IMR-90 (cell line): ENCODE measurements around the gene SREBF2. TPM values are rescaled to one million over a fixed set of nuclear protein-coding genes. Genes with fewer than 3 reads are reported as not detected.

Experiments
- ATAC-seq: fragments of 200-7000 bp; cut with Tn5 transposase; 2 replicates; pipeline ENCODE4 v1.9.1; 2020; ENCODE audit warnings: low read depth, mild to moderate bottlenecking, moderate library complexity
- BruUV-seq: library from RNA; stranded (reverse); fragments of 400-500 nt; replicated peaks from 2 replicates; lab custom pipeline; 2021; lab: Mats Ljungman, UMichigan
- CTCF ChIA-PET: fragments of 300-600 bp; formaldehyde crosslinking; extraction: SDS; loops from one replicate; lab custom pipeline; 2021; ENCODE audit warnings: antibody characterized with exemption; lab: Yijun Ruan, JAX
- POLR2A ChIA-PET: fragments of 300-600 bp; sonication (Branson Sonifier 250); formaldehyde crosslinking; loops from one replicate; lab custom pipeline; 2022; ENCODE audit warnings: antibody characterized with exemption; ENCODE audit not compliant: unreplicated experiment; lab: Charles Lee
- DNase-seq: peaks from one replicate; pipeline ENCODE4 v3.0.0; 2013
- H2AFZ ChIP-seq: replicated peaks from 2 replicates; pipeline ENCODE3; 2013; ENCODE audit warnings: low read length, mild to moderate bottlenecking; ENCODE audit not compliant: poor library complexity
- H2AK5ac ChIP-seq: 2 replicates; pipeline ENCODE4 v1.6.1; 2013; ENCODE audit warnings: low read depth, low read length, inconsistent platforms
- H2AK9ac ChIP-seq: replicated peaks from 2 replicates; pipeline ENCODE3; 2013; ENCODE audit warnings: mild to moderate bottlenecking, low read depth, low read length, moderate library complexity; ENCODE audit not compliant: poor library complexity
- H2BK120ac ChIP-seq: 2 replicates; pipeline ENCODE4 v1.6.1; 2013; ENCODE audit warnings: low read depth, low read length, inconsistent platforms
- H2BK15ac ChIP-seq: 3 replicates; pipeline ENCODE4 v1.6.1; 2013; ENCODE audit warnings: low read depth, low read length, inconsistent platforms
- H2BK20ac ChIP-seq: 2 replicates; pipeline ENCODE4 v1.6.1; 2013; ENCODE audit warnings: low read depth, mild to moderate bottlenecking, inconsistent platforms, low read length, moderate library complexity
- H2BK5ac ChIP-seq: 2 replicates; pipeline ENCODE4 v1.6.1; 2013; ENCODE audit warnings: mild to moderate bottlenecking, low read depth, low read length, inconsistent platforms; ENCODE audit not compliant: poor library complexity, severe bottlenecking
- H3K14ac ChIP-seq: replicated peaks from 2 replicates; pipeline ENCODE4 v1.6.1; 2013; ENCODE audit warnings: low read depth, low read length, inconsistent platforms
- H3K18ac ChIP-seq: 2 replicates; pipeline ENCODE4 v1.6.1; 2013; ENCODE audit warnings: low read depth, low read length, control low read depth
- H3K23ac ChIP-seq: 2 replicates; pipeline ENCODE4 v1.6.1; 2013; ENCODE audit warnings: low read depth, low read length, inconsistent platforms
- H3K27ac ChIP-seq: 2 replicates; pipeline ENCODE4 v1.5.1; 2013; ENCODE audit warnings: mild to moderate bottlenecking, control low read depth, low read length; ENCODE audit not compliant: insufficient read depth
- H3K27me3 ChIP-seq: 2 replicates; pipeline ENCODE4 v1.6.1; 2013; ENCODE audit warnings: low read length; ENCODE audit not compliant: control insufficient read depth, insufficient read depth
- H3K36me3 ChIP-seq: 2 replicates; pipeline ENCODE4 v1.6.1; 2013; ENCODE audit warnings: low read length, mixed read lengths; ENCODE audit not compliant: control insufficient read depth, insufficient read depth
- H3K4ac ChIP-seq: 2 replicates; pipeline ENCODE4 v1.6.1; 2013; ENCODE audit warnings: low read depth, low read length, inconsistent platforms
- H3K4me1 ChIP-seq: 2 replicates; pipeline ENCODE4 v1.6.1; 2013; ENCODE audit warnings: low read length, mixed read lengths; ENCODE audit not compliant: control insufficient read depth, insufficient read depth
- H3K4me2 ChIP-seq: 2 replicates; pipeline ENCODE4 v1.6.1; 2013; ENCODE audit warnings: low read depth, mild to moderate bottlenecking, control low read depth, low read length, moderate library complexity
- H3K4me3 ChIP-seq: 2 replicates; pipeline ENCODE4 v1.5.1; 2013; ENCODE audit warnings: low read depth, mild to moderate bottlenecking, control low read depth, low read length, moderate library complexity; ENCODE audit not compliant: insufficient read depth
- H3K56ac ChIP-seq: 2 replicates; pipeline ENCODE4 v1.6.1; 2013; ENCODE audit warnings: low read length, inconsistent platforms; ENCODE audit not compliant: insufficient read depth; ENCODE audit errors: extremely low read depth
- H3K79me1 ChIP-seq, 2 experiments: 2 replicates each; pipeline ENCODE4 v1.6.1; 2013; ENCODE audit warnings: low read length in 2 of 2, inconsistent platforms in 1 of 2, low read depth in 1 of 2
- H3K9ac ChIP-seq: 2 replicates; pipeline ENCODE4 v1.6.1; 2013; ENCODE audit warnings: low read depth, low read length, control low read depth
- H3K9me1 ChIP-seq: 2 replicates; pipeline ENCODE4 v1.6.1; 2013; ENCODE audit warnings: low read length, inconsistent platforms; ENCODE audit not compliant: insufficient read depth
- H3K9me3 ChIP-seq: 2 replicates; pipeline ENCODE4 v1.6.1; 2013; ENCODE audit warnings: low read length; ENCODE audit not compliant: control insufficient read depth, insufficient read depth
- H4K20me1 ChIP-seq: 2 replicates; pipeline ENCODE4 v1.6.1; 2013; ENCODE audit warnings: low read length, inconsistent platforms; ENCODE audit not compliant: insufficient read depth
- H4K5ac ChIP-seq: 2 replicates; pipeline ENCODE4 v1.6.1; 2013; ENCODE audit warnings: mild to moderate bottlenecking, low read depth, low read length, control low read depth
- H4K8ac ChIP-seq, 2 experiments: 2 replicates each; pipeline ENCODE4 v1.6.1; 2013; ENCODE audit warnings: low read depth in 2 of 2, low read length in 2 of 2, control low read depth in 1 of 2, inconsistent platforms in 1 of 2
- H4K91ac ChIP-seq: 2 replicates; pipeline ENCODE4 v1.6.1; 2013; ENCODE audit warnings: low read depth, low read length, inconsistent platforms; ENCODE audit not compliant: insufficient read depth
- BHLHE40 ChIP-seq: fragments of 150-350 bp; IDR thresholded peaks from 2 replicates; pipeline ENCODE4 v1.6.1; 2016; ENCODE audit warnings: mild to moderate bottlenecking, low read depth, low read length
- CEBPB ChIP-seq: IDR thresholded peaks from 2 replicates; pipeline ENCODE4 v1.6.1; 2012; ENCODE audit warnings: low read depth, low read length, improper control_type of control experiment
- ELK1 ChIP-seq: fragments of 150-350 bp; IDR thresholded peaks from 2 replicates; pipeline ENCODE4 v1.6.1; 2016; ENCODE audit warnings: low read depth, mild to moderate bottlenecking, low read length, moderate library complexity, borderline replicate concordance
- FOS ChIP-seq: fragments of 150-350 bp; IDR thresholded peaks from 2 replicates; pipeline ENCODE4 v1.6.1; 2016; ENCODE audit warnings: low read depth, low read length
- MAFK ChIP-seq: IDR thresholded peaks from 2 replicates; pipeline ENCODE4 v1.6.1; 2012; ENCODE audit warnings: low read depth, low read length, improper control_type of control experiment
- MXI1 ChIP-seq: IDR thresholded peaks from 2 replicates; pipeline ENCODE4 v1.6.1; 2012; ENCODE audit warnings: low read depth, mild to moderate bottlenecking, low read length, moderate library complexity, borderline replicate concordance
- NFE2L2 ChIP-seq: fragments of 150-350 bp; IDR thresholded peaks from 2 replicates; pipeline ENCODE4 v1.6.1; 2016; ENCODE audit warnings: low read depth, mild to moderate bottlenecking, low read length
- RCOR1 ChIP-seq: IDR thresholded peaks from 2 replicates; pipeline ENCODE4 v1.6.1; 2012; ENCODE audit warnings: mild to moderate bottlenecking, low read length, improper control_type of control experiment; ENCODE audit not compliant: insufficient replicate concordance
- RFX5 ChIP-seq: IDR thresholded peaks from 2 replicates; pipeline ENCODE4 v1.8.0; 2012; ENCODE audit warnings: low read depth, mild to moderate bottlenecking, low read length, moderate library complexity
- SMC3 ChIP-seq: fragments of 150-350 bp; IDR thresholded peaks from 2 replicates; pipeline ENCODE4 v1.6.1; 2016; ENCODE audit warnings: low read depth, mild to moderate bottlenecking, antibody characterized with exemption, low read length, moderate library complexity
- USF2 ChIP-seq: fragments of 150-350 bp; IDR thresholded peaks from 2 replicates; pipeline ENCODE4 v1.6.1; 2017; ENCODE audit warnings: mild to moderate bottlenecking, antibody characterized with exemption, low read length, low read depth
- WGBS, 2 experiments: methylation state at CpG; one replicate each; pipeline versions ENCODE4 v1.1.5 to v1.1.7; 2013; ENCODE audit warnings: missing lambda C conversion rate in 2 of 2; ENCODE audit not compliant: insufficient read length in 1 of 2; ENCODE audit errors: extremely low coverage in 2 of 2; 5-methylcytosine and 5-hydroxymethylcytosine counted together
- dilution Hi-C: fragments of 300-500 bp; cut with HindIII; formaldehyde crosslinking; loops from one replicate; pipeline ENCODE4 v1.14.3; 2018; ENCODE audit warnings: low sequenced_read_pairs; ENCODE audit not compliant: unreplicated experiment
- in situ Hi-C: fragments of 300-500 bp; cut with MboI; formaldehyde crosslinking; loops from 3 replicates; pipeline ENCODE4 v1.14.3; 2019; ENCODE audit warnings: low sequenced_read_pairs, inconsistent platforms, mixed read lengths
- intact Hi-C: fragments of 100-400 bp; cut with micrococcal nuclease; formaldehyde crosslinking; loops from 2 replicates; pipeline ENCODE4 v1.10.0; 2022
- polyA plus RNA-seq, 3 experiments: library from polyadenylated mRNA; depleted of rRNA; stranded (reverse); fragments of >200 nt; gene quantifications; 2 replicates each; pipeline ENCODE4 v1.2.3, GENCODE V29; 2012; ENCODE audit warnings: low replicate concordance in 1 of 3
- total RNA-seq: library from RNA; depleted of rRNA; stranded (reverse); fragments of >200 nt; gene quantifications from 2 replicates; pipeline ENCODE4 v1.2.3, GENCODE V29; 2012
- TF ChIP-seq, protein P1 (sequence below): conservative IDR thresholded peaks from 2 replicates; pipeline ENCODE4 v1.5.1; 2012; ENCODE audit warnings: mild to moderate bottlenecking, low read depth, low read length, improper control_type of control experiment

The SREBF2 gene
- total and polyA plus RNA-seq, 2 of the 4 experiments (the other 2 are of a cell fraction): 8.1 to 47.4 TPM

DNA sequence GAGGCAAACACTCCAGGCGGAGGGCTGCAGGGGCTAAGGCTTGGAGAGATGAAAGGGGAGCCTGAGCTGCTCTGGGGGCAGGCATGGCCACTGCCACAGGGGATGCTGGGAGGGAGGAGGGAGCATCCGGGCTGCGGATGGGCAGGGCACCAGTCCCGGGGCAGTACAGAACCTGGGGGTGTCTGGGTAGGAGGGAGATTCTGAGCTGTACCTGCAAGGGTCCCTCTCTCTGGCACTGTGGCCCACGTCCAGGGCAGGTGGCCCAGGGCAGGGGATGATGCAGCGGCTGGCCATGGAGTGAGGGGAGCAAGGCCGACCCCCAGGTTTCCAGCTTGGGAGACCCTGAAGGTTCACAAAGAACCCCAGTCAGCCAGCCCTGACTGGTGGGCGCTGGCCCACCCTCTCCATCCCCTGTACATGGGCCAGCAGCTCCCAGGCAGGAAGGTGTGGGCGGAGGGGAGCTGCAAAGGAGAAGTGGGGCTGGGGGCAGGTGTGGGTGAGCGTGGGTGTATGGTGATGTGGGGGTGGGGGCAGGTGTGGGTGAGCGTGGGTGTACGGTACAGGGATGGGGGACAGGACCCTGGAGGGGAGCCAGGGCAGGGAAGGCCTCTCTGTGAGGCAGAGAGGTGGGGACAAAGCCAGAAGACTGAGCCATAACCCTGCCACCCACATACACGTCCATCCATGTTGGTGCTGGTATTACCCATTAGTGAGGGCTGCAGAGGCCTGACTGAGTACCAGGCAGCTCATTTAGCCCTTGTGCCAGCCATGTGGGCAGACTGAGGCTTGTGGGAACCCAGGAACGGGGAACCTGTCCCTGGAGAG is 95.9 kb downstream of the SREBF2 start (continued):
- no peak for TF ChIP-seq CEBPB

DNA sequence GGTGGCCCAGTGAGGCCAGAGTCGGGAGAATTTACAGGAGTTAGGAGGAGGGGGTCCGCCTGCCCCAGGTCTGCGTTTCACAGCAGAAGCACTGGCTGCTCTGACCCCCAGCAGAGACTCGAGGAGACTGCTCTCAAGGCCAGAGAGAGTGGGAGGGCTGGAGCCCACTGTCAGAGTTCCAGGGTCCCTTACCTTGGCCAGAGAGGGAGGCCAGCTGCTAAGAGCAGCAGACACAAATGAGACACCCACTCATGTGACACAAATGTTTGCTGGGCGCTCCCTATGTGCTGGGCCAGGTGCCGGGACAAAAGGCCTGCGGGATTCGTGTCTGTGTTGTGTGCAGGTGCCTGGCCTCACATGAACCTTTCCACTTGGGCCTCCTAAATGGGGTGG is 96.5 kb downstream of the SREBF2 start:
- Histone ChIP-seq H3K9me3 (no peaks in the 10 kb centered on the region), H3K4me3 (no peak overlapping the region), H3K36me3 (no peaks in the 10 kb centered on the region), H4K20me1 (no peaks in the 10 kb centered on the region; the same call in 1 of the 2 replicates), H2BK120ac (no peak overlapping the region), H3K79me1 (no peaks in the 10 kb centered on the region), H4K5ac (no peak overlapping the region), H3K23ac (no peak overlapping the region), H3K9me1 (no peaks in the 10 kb centered on the region), H2BK15ac (no peak overlapping the region), H3K56ac (no peak overlapping the region), H3K18ac (no peak overlapping the region), H2BK20ac (no peak overlapping the region), H3K4me2 (no peak overlapping the region), H3K9ac (no peak overlapping the region), H2AK9ac (peak overlapping the region; percentile 72), H3K4me1 (no peaks in the 10 kb centered on the region), H4K91ac (no peak overlapping the region), H2BK5ac (no peak overlapping the region), H3K14ac (no peak overlapping the region), H2AK5ac (no peak overlapping the region), H4K8ac (no peak overlapping the region), H3K4ac (no peak overlapping the region), H3K27me3 (peaks cover 15% of the 10 kb centered on the region), H3K27ac (no peak overlapping the region), H2AFZ (no peak overlapping the region)
- POLR2A ChIA-PET: no interaction called here
- ATAC-seq: no peak
- in situ Hi-C loops: no loop called here
- intact Hi-C loops: no loop called here
- DNase-seq: no peak
- dilution Hi-C loops: no loop called here
- no TSS peak for BruUV-seq
- CTCF ChIA-PET: no interaction called here
- 80% methylated on average over 2 of the region's 8 CpGs; no CpG with 5 or more reads in 1 of the 2 experiments for WGBS, 2 experiments
- TF ChIP-seq NFE2L2 (no peak), FOS (no peak), CEBPB (no peak), RFX5 (no peak), MXI1 (no peak), ELK1 (no peak), RCOR1 (no peak), SMC3 (no peak), BHLHE40 (no peak), MAFK (no peak), USF2 (no peak)
- TF ChIP-seq, protein P1, sequence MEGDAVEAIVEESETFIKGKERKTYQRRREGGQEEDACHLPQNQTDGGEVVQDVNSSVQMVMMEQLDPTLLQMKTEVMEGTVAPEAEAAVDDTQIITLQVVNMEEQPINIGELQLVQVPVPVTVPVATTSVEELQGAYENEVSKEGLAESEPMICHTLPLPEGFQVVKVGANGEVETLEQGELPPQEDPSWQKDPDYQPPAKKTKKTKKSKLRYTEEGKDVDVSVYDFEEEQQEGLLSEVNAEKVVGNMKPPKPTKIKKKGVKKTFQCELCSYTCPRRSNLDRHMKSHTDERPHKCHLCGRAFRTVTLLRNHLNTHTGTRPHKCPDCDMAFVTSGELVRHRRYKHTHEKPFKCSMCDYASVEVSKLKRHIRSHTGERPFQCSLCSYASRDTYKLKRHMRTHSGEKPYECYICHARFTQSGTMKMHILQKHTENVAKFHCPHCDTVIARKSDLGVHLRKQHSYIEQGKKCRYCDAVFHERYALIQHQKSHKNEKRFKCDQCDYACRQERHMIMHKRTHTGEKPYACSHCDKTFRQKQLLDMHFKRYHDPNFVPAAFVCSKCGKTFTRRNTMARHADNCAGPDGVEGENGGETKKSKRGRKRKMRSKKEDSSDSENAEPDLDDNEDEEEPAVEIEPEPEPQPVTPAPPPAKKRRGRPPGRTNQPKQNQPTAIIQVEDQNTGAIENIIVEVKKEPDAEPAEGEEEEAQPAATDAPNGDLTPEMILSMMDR: no peak
